ENCODE results near the gene RAPGEF6. TPM values are rescaled to one million over a fixed set of nuclear protein-coding genes. Genes with fewer than 3 reads are reported as not detected.

The RAPGEF6 gene
- total and polyA plus RNA-seq, 8 donors = 1.4 to 43.9 (median 18.1) TPM

DNA sequence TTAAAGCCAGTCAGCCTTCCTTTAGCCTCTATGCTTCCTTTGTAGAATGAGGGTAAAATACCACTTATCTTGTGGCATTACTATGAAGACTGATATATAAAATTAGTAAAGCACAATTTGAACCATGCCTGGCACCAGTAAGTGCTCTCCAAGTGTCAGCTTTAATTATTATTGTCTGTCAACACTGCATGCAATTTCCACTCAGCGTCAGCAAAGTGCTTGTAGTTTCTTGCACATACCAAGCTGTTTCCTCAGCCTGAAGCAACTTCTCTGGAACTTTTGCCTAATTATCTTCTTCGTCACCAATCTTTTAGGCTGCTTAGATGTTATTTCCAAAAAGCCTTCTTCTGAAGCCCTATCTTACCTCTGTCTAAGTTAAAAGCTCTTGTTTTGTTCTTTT lies 193.8 kb downstream of the RAPGEF6 start:
- WGBS, 5 donors = 87 to 94% (median 92%) methylated on average over 2 of the region's 2 CpGs
- Histone ChIP-seq H3K36me3 (peaks cover 31 to 92% (median 79%) of the 10 kb centered on the region in 4 donors), H3K4me3 (no peak overlapping the region)

DNA sequence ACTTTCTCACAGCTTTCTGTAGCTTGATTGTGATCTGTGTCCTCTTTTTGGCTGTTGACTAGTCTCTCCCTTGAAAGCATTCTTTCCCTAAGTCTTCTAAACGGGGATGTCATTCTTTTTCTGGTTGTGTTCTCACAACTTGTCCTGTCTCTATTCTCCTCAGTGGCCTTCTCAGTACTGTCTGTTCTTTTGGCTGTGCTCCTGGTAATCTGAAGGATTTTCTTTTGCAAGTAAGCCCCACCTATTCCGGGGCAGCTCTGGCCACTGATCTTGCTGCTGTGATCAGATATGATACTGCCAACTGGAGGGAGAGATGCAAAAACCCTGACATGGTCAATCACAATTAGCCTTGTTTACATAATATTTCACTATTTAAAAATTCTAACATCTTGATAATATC lies 198.9 kb downstream of the RAPGEF6 start:
- no peak for DNase-seq
- Histone ChIP-seq H3K4me1 (peaks cover 0 to 17% (median 7%) of the 10 kb centered on the region in 4 donors), H3K4me3 (no peak overlapping the region), H3K36me3 (peaks cover 21 to 79% (median 74%) of the 10 kb centered on the region in 4 donors), H3K9me3 (no peaks in the 10 kb centered on the region), H3K27ac (peak overlapping the region in 1 of 5 donors; percentile 9), H3K27me3 (no peaks in the 10 kb centered on the region)
- TF ChIP-seq POLR2AphosphoS5 (IDR thresholded peaks at IDR 0.05) (no peak), POLR2A (IDR thresholded peaks at IDR 0.05) (no peak), EP300 (IDR thresholded peaks at IDR 0.05) (no peak)
- TF ChIP-seq, protein P1, sequence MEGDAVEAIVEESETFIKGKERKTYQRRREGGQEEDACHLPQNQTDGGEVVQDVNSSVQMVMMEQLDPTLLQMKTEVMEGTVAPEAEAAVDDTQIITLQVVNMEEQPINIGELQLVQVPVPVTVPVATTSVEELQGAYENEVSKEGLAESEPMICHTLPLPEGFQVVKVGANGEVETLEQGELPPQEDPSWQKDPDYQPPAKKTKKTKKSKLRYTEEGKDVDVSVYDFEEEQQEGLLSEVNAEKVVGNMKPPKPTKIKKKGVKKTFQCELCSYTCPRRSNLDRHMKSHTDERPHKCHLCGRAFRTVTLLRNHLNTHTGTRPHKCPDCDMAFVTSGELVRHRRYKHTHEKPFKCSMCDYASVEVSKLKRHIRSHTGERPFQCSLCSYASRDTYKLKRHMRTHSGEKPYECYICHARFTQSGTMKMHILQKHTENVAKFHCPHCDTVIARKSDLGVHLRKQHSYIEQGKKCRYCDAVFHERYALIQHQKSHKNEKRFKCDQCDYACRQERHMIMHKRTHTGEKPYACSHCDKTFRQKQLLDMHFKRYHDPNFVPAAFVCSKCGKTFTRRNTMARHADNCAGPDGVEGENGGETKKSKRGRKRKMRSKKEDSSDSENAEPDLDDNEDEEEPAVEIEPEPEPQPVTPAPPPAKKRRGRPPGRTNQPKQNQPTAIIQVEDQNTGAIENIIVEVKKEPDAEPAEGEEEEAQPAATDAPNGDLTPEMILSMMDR (IDR thresholded peaks at IDR 0.05) = no peak
- intact Hi-C loops (cut with DNase I; ENCODE audit: low total_unique reads) = no loop called here
- 59 to 79% (median 69%) methylated on average over 2 of the region's 2 CpGs for WGBS, 5 donors

More for the DNA sequence above, 193.8 kb downstream of the RAPGEF6 start:
- intact Hi-C loops (cut with DNase I; ENCODE audit: low total_unique reads) = no loop called here
- no peaks in the 10 kb centered on the region for H3K9me3 ChIP-seq
- no peak for TF ChIP-seq POLR2A (IDR thresholded peaks at IDR 0.05)
- TF ChIP-seq EP300 (IDR thresholded peaks at IDR 0.05) = no peak
- no peak for TF ChIP-seq POLR2AphosphoS5 (IDR thresholded peaks at IDR 0.05)
- TF ChIP-seq, protein P1 (IDR thresholded peaks at IDR 0.05) = no peak
- no peaks in the 10 kb centered on the region for H3K27me3 ChIP-seq
- DNase-seq = no peak
- H3K4me1 ChIP-seq = peaks cover 0 to 14% (median 0%) of the 10 kb centered on the region in 4 donors
- no peak overlapping the region for H3K27ac ChIP-seq

DNA sequence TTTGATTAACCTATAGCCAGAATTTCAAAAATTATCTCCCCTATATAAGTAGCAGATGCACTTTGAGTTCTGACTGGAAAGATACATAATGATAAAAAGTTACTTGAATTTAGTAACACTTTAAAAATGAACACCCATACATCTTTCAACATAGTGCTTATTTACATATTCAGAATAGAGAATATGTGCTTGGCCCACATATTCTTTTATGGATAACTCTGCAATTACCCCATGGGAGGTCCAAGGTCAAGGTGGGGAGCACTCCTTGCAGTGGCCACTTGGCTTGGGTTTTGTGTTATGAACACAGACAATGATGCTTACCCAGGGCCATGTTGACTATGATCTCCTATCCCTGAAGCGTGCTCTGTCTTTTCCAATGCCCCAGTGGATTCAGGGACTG lies 201.9 kb downstream of the RAPGEF6 start:
- intact Hi-C loops (cut with DNase I; ENCODE audit: low total_unique reads) = no loop called here
- no peaks in the 10 kb centered on the region for H3K9me3 ChIP-seq
- peaks cover 23 to 79% (median 73%) of the 10 kb centered on the region in 4 donors for H3K36me3 ChIP-seq

DNA sequence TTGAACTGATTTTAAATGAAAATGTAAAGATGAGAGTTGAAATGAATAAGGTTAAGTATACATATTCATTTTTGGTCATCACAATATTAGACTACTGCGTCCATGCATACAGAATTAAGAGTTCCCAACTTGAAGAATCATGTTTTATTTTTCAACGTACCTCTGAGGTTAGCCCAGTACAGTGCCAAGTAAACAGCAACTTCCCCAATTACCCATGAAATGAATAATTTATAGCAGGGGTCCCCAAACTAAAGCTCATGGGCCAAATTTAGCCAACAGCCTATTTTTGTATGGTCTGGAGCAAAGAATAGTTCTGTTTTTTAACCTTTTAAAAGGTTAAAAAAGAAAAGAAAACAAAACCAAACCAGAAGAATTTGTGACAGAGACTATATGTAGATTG lies 203.2 kb downstream of the RAPGEF6 start:
- Histone ChIP-seq H3K4me1 (peaks cover 0 to 10% (median 7%) of the 10 kb centered on the region in 4 donors), H3K4me3 (no peak overlapping the region), H3K9me3 (no peaks in the 10 kb centered on the region), H3K27ac (no peak overlapping the region), H3K27me3 (no peaks in the 10 kb centered on the region), H3K36me3 (peaks cover 28 to 78% (median 74%) of the 10 kb centered on the region in 4 donors)
- 72 to 95% (median 91%) methylated on average over 2 of the region's 2 CpGs for WGBS, 5 donors
- TF ChIP-seq EP300 (IDR thresholded peaks at IDR 0.05) (no peak), POLR2A (IDR thresholded peaks at IDR 0.05) (no peak), POLR2AphosphoS5 (IDR thresholded peaks at IDR 0.05) (no peak)
- TF ChIP-seq, protein P1 (IDR thresholded peaks at IDR 0.05) = no peak
- intact Hi-C loops (cut with DNase I; ENCODE audit: low total_unique reads) = no loop called here
- no peak for DNase-seq

More for the DNA sequence above, 201.9 kb downstream of the RAPGEF6 start:
- DNase-seq = no peak
- no peak overlapping the region for H3K27ac ChIP-seq
- WGBS, 5 donors = 97 to 100% (median 100%) methylated on average over 1 of the region's 1 CpG
- peaks cover 0 to 17% (median 7%) of the 10 kb centered on the region in 4 donors for H3K4me1 ChIP-seq
- TF ChIP-seq POLR2AphosphoS5 (IDR thresholded peaks at IDR 0.05) (no peak), EP300 (IDR thresholded peaks at IDR 0.05) (no peak), POLR2A (IDR thresholded peaks at IDR 0.05) (no peak)
- TF ChIP-seq, protein P1 (IDR thresholded peaks at IDR 0.05) = no peak
- no peak overlapping the region for H3K4me3 ChIP-seq
- no peaks in the 10 kb centered on the region for H3K27me3 ChIP-seq
